ENCODE data around the gene AQP5. TPM values are rescaled to one million over a fixed set of nuclear protein-coding genes. Genes with fewer than 3 reads are reported as not detected.
A peak's percentile ranks its signal among the peaks of the same experiment; 100 is the strongest.

Gene AQP5
- polyA plus RNA-seq, 1 donor = 0.22 TPM

GRCh38 chr12:49966511-49967041, 4.9 kb downstream of the AQP5 start:
- DNase-seq = no peak

- peak; percentile 89 for DNase-seq
Measured at GRCh38 chr12:49967042-49967776, 5.5 kb downstream of the AQP5 start.

- no peak for DNase-seq
Measured at GRCh38 chr12:49967777-49968250, 6.1 kb downstream of the AQP5 start.

GRCh38 chr12:49968471-49968870, 6.8 kb downstream of the AQP5 start:
- DNase-seq = no peak

- no peak for DNase-seq
Measured at GRCh38 chr12:49969027-49969426, 7.4 kb downstream of the AQP5 start.

- no peak for DNase-seq
Measured at GRCh38 chr12:49969651-49970429, 8.2 kb downstream of the AQP5 start.

- no peak for DNase-seq
Measured at GRCh38 chr12:49970658-49971057, 9.0 kb downstream of the AQP5 start.

- DNase-seq = no peak
Measured at GRCh38 chr12:49971141-49971540, 9.5 kb downstream of the AQP5 start.

- no peak for DNase-seq
Measured at GRCh38 chr12:49972129-49972528, 10.5 kb downstream of the AQP5 start.

- DNase-seq = no peak
Measured at GRCh38 chr12:49972641-49973360, 11.1 kb downstream of the AQP5 start, which contains the start of gene AQP6. Gene AQP6 (plus strand): TSS chr12:49972947. CDS start chr12:49973174, 227 bp downstream.

GRCh38 chr12:49973361-49973830, 11.7 kb downstream of the AQP5 start:
- no peak for DNase-seq

- DNase-seq = peak; percentile 73
Measured at GRCh38 chr12:49974231-49974675, 12.6 kb downstream of the AQP5 start.

- peak; percentile 67 for DNase-seq
Measured at GRCh38 chr12:49974677-49975317, 13.1 kb downstream of the AQP5 start.

GRCh38 chr12:49975318-49975761, 13.7 kb downstream of the AQP5 start:
- DNase-seq = no peak

GRCh38 chr12:49976557-49976956, 14.9 kb downstream of the AQP5 start:
- DNase-seq = no peak

GRCh38 chr12:49978125-49978524, 16.5 kb downstream of the AQP5 start:
- no peak for DNase-seq

- no peak for DNase-seq
Measured at GRCh38 chr12:49979016-49979586, 17.4 kb downstream of the AQP5 start.

GRCh38 chr12:49979791-49980190, 18.1 kb downstream of the AQP5 start:
- no peak for DNase-seq

GRCh38 chr12:49980501-49981349, 19.1 kb downstream of the AQP5 start:
- no peak for DNase-seq

GRCh38 chr12:49982246-49983087, 20.8 kb downstream of the AQP5 start:
- no peak for DNase-seq
